Fibroblast of lung (primary cell): Measurements from ENCODE around the gene PANX3. TPM values are rescaled to one million over a fixed set of nuclear protein-coding genes. Genes with fewer than 3 reads are reported as not detected.

Experiments used
- DNase-seq, 2 donors: peaks; one replicate each; pipeline versions ENCODE4 v3.0.0 to v3.0.0-alpha.2; 2010; ENCODE audit warnings: low read depth in 2 of 2
- H2AFZ ChIP-seq: 2 replicates; pipeline ENCODE4 v1.5.1; 2012; ENCODE audit warnings: low read length, control low read depth, inconsistent platforms
- H3K27ac ChIP-seq: 2 replicates; pipeline ENCODE4 v1.5.1; 2011; ENCODE audit warnings: low read length, control low read depth; ENCODE audit not compliant: insufficient read depth
- H3K27me3 ChIP-seq: 2 replicates; pipeline ENCODE4 v1.5.1; 2011; ENCODE audit warnings: mild to moderate bottlenecking, low read length; ENCODE audit not compliant: control insufficient read depth, insufficient read depth
- H3K36me3 ChIP-seq: 2 replicates; pipeline ENCODE4 v1.5.1; 2011; ENCODE audit warnings: low read length; ENCODE audit not compliant: control insufficient read depth, insufficient read depth
- H3K4me1 ChIP-seq: 2 replicates; pipeline ENCODE4 v1.5.1; 2011; ENCODE audit warnings: low read length; ENCODE audit not compliant: control insufficient read depth, insufficient read depth; ENCODE audit errors: extremely low read depth
- H3K4me2 ChIP-seq: 2 replicates; pipeline ENCODE4 v1.5.1; 2011; ENCODE audit warnings: low read length, control low read depth; ENCODE audit not compliant: insufficient read depth; ENCODE audit errors: extremely low read depth
- H3K4me3 ChIP-seq, 4 experiments: fragments of 200-600 bp in 1 of 4; sonication (generic) in 1 of 4; replicated peaks in 1 of 4; 2 replicates each; pipeline ENCODE4 v1.5.1; 2011 to 2016; ENCODE audit warnings: low read length in 4 of 4, low read depth in 3 of 4, mild to moderate bottlenecking in 3 of 4, control low read depth in 2 of 4, inconsistent platforms in 1 of 4, mixed read lengths in 1 of 4; ENCODE audit not compliant: insufficient read depth in 1 of 4; ENCODE audit errors: control extremely low read depth in 1 of 4
- H3K79me2 ChIP-seq: 2 replicates; pipeline ENCODE4 v1.5.1; 2012; ENCODE audit warnings: mild to moderate bottlenecking, low read length, inconsistent platforms; ENCODE audit not compliant: control insufficient read depth, insufficient read depth
- H3K9ac ChIP-seq: 2 replicates; pipeline ENCODE4 v1.5.1; 2011; ENCODE audit warnings: mild to moderate bottlenecking, low read length, control low read depth; ENCODE audit not compliant: insufficient read depth
- H3K9me3 ChIP-seq: 2 replicates; pipeline ENCODE4 v1.5.1; 2012; ENCODE audit warnings: low read depth, low read length; ENCODE audit not compliant: control insufficient read depth, insufficient read depth
- H4K20me1 ChIP-seq: 2 replicates; pipeline ENCODE4 v1.5.1; 2011; ENCODE audit warnings: low read length; ENCODE audit not compliant: control insufficient read depth, insufficient read depth; ENCODE audit errors: extremely low read depth
- CTCF ChIP-seq, 2 donors: IDR thresholded peaks in 1 of 2; conservative IDR thresholded peaks in 1 of 2; 1 replicate in 1 of 2; 2 replicates in 1 of 2; pipeline ENCODE4 v1.5.1; 2011 to 2012; ENCODE audit warnings: low read length in 2 of 2, control low read depth in 1 of 2, inconsistent platforms in 1 of 2, low read depth in 1 of 2, mild to moderate bottlenecking in 1 of 2
- EZH2 ChIP-seq: IDR thresholded peaks from 2 replicates; pipeline ENCODE4 v1.5.1; 2012; ENCODE audit warnings: low read length, control low read depth, mild to moderate bottlenecking; ENCODE audit errors: missing control alignments
- polyA plus RNA-seq, 2 donors: library from polyadenylated mRNA; depleted of rRNA in 1 of 2; stranded (reverse) in 1 of 2; unstranded in 1 of 2; fragments of >200 nt; gene quantifications; 2 replicates each; pipeline ENCODE4 v1.2.1, GENCODE V29; 2011 to 2012; ENCODE audit warnings: missing spikeins in 1 of 2
- total RNA-seq: library from RNA; depleted of rRNA; stranded (reverse); fragments of >200 nt; gene quantifications from 2 replicates; pipeline ENCODE4 v1.2.1, GENCODE V29; 2014

The PANX3 gene
- total and polyA plus RNA-seq, 2 donors (not counting 1 experiment from before 2014, with no cell fraction given): not detected

- no peaks in the 10 kb centered on the region for H3K27me3 ChIP-seq
Measured at GRCh38 chr11:124638500-124638899, 27.3 kb downstream of the PANX3 start.

DNA sequence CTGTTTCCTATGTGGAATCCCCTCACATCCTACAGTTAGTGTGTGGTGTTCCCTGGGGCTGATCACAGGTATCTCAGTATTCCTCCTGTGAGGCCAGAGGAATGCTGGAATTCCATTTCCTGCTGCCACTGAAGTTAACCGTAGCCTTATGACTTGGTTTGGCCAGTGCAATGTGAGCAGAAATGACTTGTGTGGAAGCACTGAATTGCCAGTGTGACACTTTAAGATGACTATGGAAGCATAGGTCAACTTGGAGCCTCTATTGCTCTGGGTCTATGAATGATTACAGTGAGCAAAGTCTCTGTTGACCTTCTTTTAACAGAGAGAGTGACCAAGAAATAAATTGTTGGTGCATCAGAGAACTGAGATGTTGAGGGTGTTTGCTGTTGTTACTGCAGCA is 28.0 kb downstream of the PANX3 start:
- Histone ChIP-seq H3K4me2 (no peak overlapping the region), H3K27ac (no peak overlapping the region), H3K79me2 (no peaks in the 10 kb centered on the region), H3K4me1 (peaks cover 10% of the 10 kb centered on the region), H3K9me3 (no peaks in the 10 kb centered on the region), H3K36me3 (peaks cover 3% of the 10 kb centered on the region), H2AFZ (no peak overlapping the region), H3K9ac (no peak overlapping the region), H3K4me3 (no peak overlapping the region), H3K27me3 (no peaks in the 10 kb centered on the region), H4K20me1 (no peaks in the 10 kb centered on the region)
- DNase-seq: no peak
- TF ChIP-seq EZH2 (no peak), CTCF (conservative IDR thresholded peaks at IDR 0.05 in 1 of 2, IDR thresholded peaks at IDR 0.05 in 1 of 2; ENCODE audit: low read depth in 1 of 2, low read length in 2 of 2) (no peak)

More at GRCh38 chr11:124638500-124638899, 27.3 kb downstream of the PANX3 start:
- H3K9ac ChIP-seq: no peak overlapping the region
- no peak overlapping the region for H2AFZ ChIP-seq
- H3K27ac ChIP-seq: no peak overlapping the region
- no peak for TF ChIP-seq CTCF (conservative IDR thresholded peaks at IDR 0.05 in 1 of 2, IDR thresholded peaks at IDR 0.05 in 1 of 2; ENCODE audit: low read depth in 1 of 2, low read length in 2 of 2)
- TF ChIP-seq EZH2: no peak
- no peak for DNase-seq
- peaks cover 5% of the 10 kb centered on the region for H3K4me1 ChIP-seq
- H3K36me3 ChIP-seq: peaks cover 3% of the 10 kb centered on the region
- H4K20me1 ChIP-seq: no peaks in the 10 kb centered on the region
- no peak overlapping the region for H3K4me2 ChIP-seq
- no peak overlapping the region for H3K4me3 ChIP-seq
- H3K79me2 ChIP-seq: no peaks in the 10 kb centered on the region
- H3K9me3 ChIP-seq: no peaks in the 10 kb centered on the region

DNA sequence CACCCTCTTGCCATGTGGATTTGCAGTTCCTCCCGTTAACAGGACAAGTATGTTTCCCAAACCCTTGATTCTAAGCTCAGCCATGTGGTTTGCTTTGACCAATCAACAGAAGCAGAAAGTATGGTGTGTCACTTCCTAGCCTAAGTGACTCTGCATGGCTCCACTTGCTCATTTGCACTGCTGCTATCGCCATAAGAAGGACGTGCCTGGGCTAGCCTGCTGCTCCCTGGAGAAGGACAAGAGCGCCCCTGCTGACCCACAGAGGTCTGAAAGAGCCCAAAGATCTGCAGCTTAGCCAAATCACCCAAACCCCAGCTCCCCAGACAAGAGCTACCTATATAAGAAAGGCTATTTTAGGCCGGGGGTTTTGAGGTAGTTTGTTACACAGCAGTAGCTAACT is 29.4 kb downstream of the PANX3 start:
- Histone ChIP-seq H3K4me3 (no peak overlapping the region), H3K4me1 (peaks cover 16% of the 10 kb centered on the region), H3K79me2 (no peaks in the 10 kb centered on the region), H2AFZ (no peak overlapping the region), H3K9me3 (no peaks in the 10 kb centered on the region), H4K20me1 (no peaks in the 10 kb centered on the region), H3K27me3 (no peaks in the 10 kb centered on the region), H3K4me2 (no peak overlapping the region), H3K9ac (no peak overlapping the region), H3K36me3 (no peaks in the 10 kb centered on the region), H3K27ac (no peak overlapping the region)
- DNase-seq: no peak
- no peak for TF ChIP-seq CTCF (conservative IDR thresholded peaks at IDR 0.05 in 1 of 2, IDR thresholded peaks at IDR 0.05 in 1 of 2; ENCODE audit: low read depth in 1 of 2, low read length in 2 of 2)
- no peak for TF ChIP-seq EZH2
